Thymus (tissue), 11 donors: ENCODE measurements around the gene WASF2. TPM values are rescaled to one million over a fixed set of nuclear protein-coding genes. Genes with fewer than 3 reads are reported as not detected.
A peak's percentile ranks its signal among the peaks of the same experiment; 100 is the strongest.

ENCODE experiments used
- DNase-seq, 9 donors: peaks; one replicate each; pipeline ENCODE4 v3.0.0-alpha.2; 2013; ENCODE audit warnings: low spot score in 9 of 9, low read depth in 6 of 9, missing footprints in 1 of 9
- H3K27ac ChIP-seq, 2 donors: one replicate each; pipeline ENCODE4 v1.5.1; 2013; ENCODE audit warnings: control low read depth in 1 of 2, low read depth in 1 of 2, low read length in 1 of 2, mild to moderate bottlenecking in 1 of 2, moderate library complexity in 1 of 2
- H3K27me3 ChIP-seq, 2 donors: one replicate each; pipeline ENCODE4 v1.5.1; 2013; ENCODE audit warnings: low read length in 1 of 2; ENCODE audit not compliant: control insufficient read depth in 2 of 2, insufficient read depth in 1 of 2
- H3K36me3 ChIP-seq, 2 donors: one replicate each; pipeline ENCODE4 v1.5.1; 2013; ENCODE audit warnings: low read length in 1 of 2, mild to moderate bottlenecking in 1 of 2, moderate library complexity in 1 of 2; ENCODE audit not compliant: control insufficient read depth in 2 of 2, insufficient read depth in 2 of 2
- H3K4me1 ChIP-seq, 2 donors: one replicate each; pipeline ENCODE4 v1.5.1; 2013; ENCODE audit warnings: low read length in 2 of 2; ENCODE audit not compliant: control insufficient read depth in 2 of 2, insufficient read depth in 2 of 2
- H3K4me3 ChIP-seq, 2 donors: one replicate each; pipeline ENCODE4 v1.5.1; 2013; ENCODE audit warnings: low read length in 2 of 2, control low read depth in 1 of 2, mild to moderate bottlenecking in 1 of 2
- H3K9me3 ChIP-seq, 2 donors: one replicate each; pipeline ENCODE4 v1.5.1; 2013; ENCODE audit warnings: low read length in 1 of 2, mild to moderate bottlenecking in 1 of 2; ENCODE audit not compliant: control insufficient read depth in 2 of 2, insufficient read depth in 1 of 2
- WGBS: extraction: QIAGEN DNeasy Blood & Tissue Kit; methylation state at CpG from one replicate; pipeline ENCODE4 v1.1.7; 2013; 5-methylcytosine and 5-hydroxymethylcytosine counted together
- polyA plus RNA-seq: library from polyadenylated mRNA; stranded (reverse); fragments of 200-250 nt; gene quantifications from one replicate; pipeline ENCODE4 v1.2.3, GENCODE V29; 2013
- total RNA-seq: library from RNA; stranded (reverse); fragments of 120-200 nt; gene quantifications from one replicate; pipeline ENCODE4 v1.2.4, GENCODE V29; 2013
- donor health status: healthy.

Gene WASF2
- total and polyA plus RNA-seq, 2 donors: 14.2 to 47.4 TPM

GRCh38 chr1:27491748-27492700 is 2.1 kb upstream of the WASF2 start:
- DNase-seq: no peak
- no peaks in the 10 kb centered on the region for H3K36me3 ChIP-seq
- H3K27me3 ChIP-seq: no peaks in the 10 kb centered on the region
- 90% methylated on average over 9 of the region's 9 CpGs for WGBS
- H3K4me3 ChIP-seq: no peak overlapping the region
- peak overlapping the region; percentile 30 to 69 for H3K27ac ChIP-seq
- H3K9me3 ChIP-seq: no peaks in the 10 kb centered on the region
- peaks cover 2 to 25% of the 10 kb centered on the region in 2 donors for H3K4me1 ChIP-seq

GRCh38 chr1:27489501-27489972 is 430 bp downstream of the WASF2 start:
- peak overlapping the region; percentile 98 to 100 for H3K4me3 ChIP-seq
- WGBS: under 1% methylated on average over 26 of the region's 26 CpGs
- DNase-seq: peak in 6 of 9 donors; percentile 34 to 82 (median 56)
- H3K36me3 ChIP-seq: peaks cover 0 to 7% of the 10 kb centered on the region in 2 donors
- peaks cover 2 to 23% of the 10 kb centered on the region in 2 donors for H3K4me1 ChIP-seq
- peak overlapping the region; percentile 87 to 96 for H3K27ac ChIP-seq
- no peaks in the 10 kb centered on the region for H3K27me3 ChIP-seq
- H3K9me3 ChIP-seq: no peaks in the 10 kb centered on the region

GRCh38 chr1:27487966-27488884 is 1.7 kb downstream of the WASF2 start:
- Histone ChIP-seq H3K27me3 (no peaks in the 10 kb centered on the region), H3K27ac (peak overlapping the region; percentile 70 to 87), H3K36me3 (peaks cover 7 to 17% of the 10 kb centered on the region in 2 donors), H3K4me3 (peak overlapping the region; percentile 98 to 100), H3K9me3 (no peaks in the 10 kb centered on the region), H3K4me1 (peaks cover 2 to 23% of the 10 kb centered on the region in 2 donors)
- peak in 5 of 9 donors; percentile 7 to 61 (median 32) for DNase-seq
- 15% methylated on average over 6 of the region's 6 CpGs for WGBS

- DNase-seq: no peak
- no peak overlapping the region for H3K4me3 ChIP-seq
- no peak overlapping the region for H3K27ac ChIP-seq
- no peaks in the 10 kb centered on the region for H3K27me3 ChIP-seq
- H3K9me3 ChIP-seq: no peaks in the 10 kb centered on the region
- 98% methylated on average over 1 of the region's 1 CpG for WGBS
- peaks cover 2 to 14% of the 10 kb centered on the region in 2 donors for H3K4me1 ChIP-seq
- H3K36me3 ChIP-seq: peaks cover 7 to 20% of the 10 kb centered on the region in 2 donors
Measured at GRCh38 chr1:27485363-27485762, 4.6 kb downstream of the WASF2 start.

- DNase-seq: no peak
- WGBS: 97% methylated on average over 2 of the region's 2 CpGs
- H3K27ac ChIP-seq: no peak overlapping the region
- peaks cover 7 to 20% of the 10 kb centered on the region in 2 donors for H3K36me3 ChIP-seq
- no peaks in the 10 kb centered on the region for H3K9me3 ChIP-seq
- H3K4me3 ChIP-seq: no peak overlapping the region
- peaks cover 2 to 12% of the 10 kb centered on the region in 2 donors for H3K4me1 ChIP-seq
- H3K27me3 ChIP-seq: no peaks in the 10 kb centered on the region
Measured at GRCh38 chr1:27483659-27484058, 6.3 kb downstream of the WASF2 start.

- H3K36me3 ChIP-seq: peaks cover 7 to 20% of the 10 kb centered on the region in 2 donors
- no peaks in the 10 kb centered on the region for H3K9me3 ChIP-seq
- no peaks in the 10 kb centered on the region for H3K27me3 ChIP-seq
- peaks cover 0 to 8% of the 10 kb centered on the region in 2 donors for H3K4me1 ChIP-seq
- H3K4me3 ChIP-seq: no peak overlapping the region
- H3K27ac ChIP-seq: no peak overlapping the region
- WGBS: 92% methylated on average over 2 of the region's 2 CpGs
- no peak for DNase-seq
Measured at GRCh38 chr1:27481994-27482620, 7.9 kb downstream of the WASF2 start.

- Histone ChIP-seq H3K27me3 (no peaks in the 10 kb centered on the region), H3K36me3 (peaks cover 0 to 4% of the 10 kb centered on the region in 2 donors), H3K4me3 (no peak overlapping the region), H3K9me3 (no peaks in the 10 kb centered on the region), H3K27ac (no peak overlapping the region), H3K4me1 (peaks cover 15 to 22% of the 10 kb centered on the region in 2 donors)
- WGBS: 78% methylated on average over 4 of the region's 4 CpGs
- no peak for DNase-seq
Measured at GRCh38 chr1:27478098-27478497, 11.9 kb downstream of the WASF2 start.

- no peaks in the 10 kb centered on the region for H3K27me3 ChIP-seq
- over 99% methylated on average over 2 of the region's 2 CpGs for WGBS
- peaks cover 18 to 21% of the 10 kb centered on the region in 2 donors for H3K4me1 ChIP-seq
- no peak overlapping the region for H3K27ac ChIP-seq
- DNase-seq: no peak
- no peaks in the 10 kb centered on the region for H3K9me3 ChIP-seq
- H3K36me3 ChIP-seq: peaks cover 0 to 2% of the 10 kb centered on the region in 2 donors
- H3K4me3 ChIP-seq: no peak overlapping the region
Measured at GRCh38 chr1:27476237-27476636, 13.7 kb downstream of the WASF2 start.
